Uterus (tissue), 2 donors: Measurements from ENCODE around the gene NTRK2.

Experiments
- CTCF ChIP-seq, 4 experiments: fragments of 200-600 bp in 2 of 4; fragments of 450-650 bp in 2 of 4; sonication (generic) in 2 of 4; IDR thresholded peaks; one replicate each; pipeline ENCODE4 v1.5.1; 2016 to 2019; ENCODE audit warnings: antibody characterized with exemption in 4 of 4, mild to moderate bottlenecking in 2 of 4, moderate library complexity in 1 of 4
- POLR2A ChIP-seq, 2 donors: fragments of 450-650 bp; IDR thresholded peaks; one replicate each; pipeline ENCODE4 v1.6.1; 2016; ENCODE audit warnings: antibody characterized with exemption in 2 of 2, mild to moderate bottlenecking in 1 of 2, moderate library complexity in 1 of 2

GRCh38 chr9:84815554-84815953 lies 146.0 kb downstream of the NTRK2 start:
- TF ChIP-seq CTCF (IDR thresholded peaks at IDR 0.05) (no peak), POLR2A (IDR thresholded peaks at IDR 0.05) (no peak)
